H1 (cell line): Measurements from ENCODE around the gene FARP2. TPM values are rescaled to one million over a fixed set of nuclear protein-coding genes. Genes with fewer than 3 reads are reported as not detected.

Experiments
- CBX5 ChIP-seq: fragments of 300-800, 300-1000 bp; sonication (generic); IDR thresholded peaks from 2 replicates; pipeline ENCODE4 v1.7.1; 2016; ENCODE audit warnings: antibody characterized with exemption, low read length, low read depth
- FOSL1 ChIP-seq: IDR thresholded peaks from 2 replicates; pipeline ENCODE4 v1.6.1; 2011; ENCODE audit warnings: mild to moderate bottlenecking, low read depth, low read length, moderate library complexity; ENCODE audit not compliant: insufficient read depth
- KDM1A ChIP-seq: fragments of 200-600, 300-600 bp; sonication (generic); IDR thresholded peaks from 2 replicates; pipeline ENCODE4 v1.7.1; 2016; ENCODE audit warnings: mild to moderate bottlenecking, low read length, borderline replicate concordance
- KDM5A ChIP-seq: fragments of 200-600 bp; IDR thresholded peaks from 2 replicates; pipeline ENCODE4 v1.7.1; 2012; ENCODE audit warnings: mild to moderate bottlenecking, low read length, inconsistent platforms, mixed read lengths
- SP4 ChIP-seq: IDR thresholded peaks from 2 replicates; pipeline ENCODE4 v1.6.1; 2012; ENCODE audit warnings: low read length, inconsistent platforms
- polyA plus RNA-seq, 7 experiments: library from polyadenylated mRNA; depleted of rRNA in 3 of 7; stranded (reverse) in 5 of 7; unstranded in 2 of 7; fragments of >200 nt in 5 of 7; fragments of 200-250 nt in 2 of 7; gene quantifications; 1 replicate in 5 of 7; 2 replicates in 1 of 7; 4 replicates in 1 of 7; pipeline versions ENCODE4 v1.2.1 to v1.2.3, GENCODE V29; 2011 to 2013; ENCODE audit warnings: missing spikeins in 2 of 7, mixed read lengths in 2 of 7
- total RNA-seq: library from RNA; stranded (reverse); fragmentation: NEBNext Ultra II Directional; extraction: Animal tissue kit (Norgen Biotek cat#: 25700); gene quantifications from 2 replicates; pipeline ENCODE4 v1.2.1, GENCODE V29; 2021

FARP2 gene
- total and polyA plus RNA-seq, 2 of the 8 experiments (the other 6 are each of a cell fraction or from before 2014, with no cell fraction given) = 12.4 to 33.4 TPM

DNA sequence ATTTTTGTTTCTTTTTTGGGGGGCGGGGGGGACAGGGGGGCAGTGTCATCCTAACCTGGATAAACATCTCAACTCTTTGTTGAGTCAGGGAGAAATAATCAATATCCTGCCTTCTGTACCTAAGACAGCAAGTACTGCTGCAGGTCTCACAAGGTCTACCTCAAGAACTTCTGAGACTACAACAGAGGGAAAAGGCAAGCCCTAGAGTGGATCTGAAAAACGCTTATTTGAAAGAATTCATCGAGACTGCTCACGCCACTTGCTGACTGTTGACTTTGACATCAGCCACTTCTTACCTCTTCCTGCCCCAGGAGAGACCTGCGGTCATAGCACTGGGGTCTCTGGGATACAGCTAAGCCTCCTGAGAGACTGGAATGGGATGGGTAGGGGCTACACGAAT lies 49.0 kb upstream of the FARP2 start (continued):
- TF ChIP-seq SP4 (no peak), FOSL1 (no peak), KDM1A (no peak), CBX5 (no peak), KDM5A (no peak)
